Left lobe of liver (tissue), 2 donors: ENCODE results near the gene CHPF. TPM values are rescaled to one million over a fixed set of nuclear protein-coding genes. Genes with fewer than 3 reads are reported as not detected.

Source experiments
- ATAC-seq: fragments of 200-7000 bp; cut with Tn5 transposase; one replicate; pipeline ENCODE4 v1.9.1; 2020; ENCODE audit warnings: mild to moderate bottlenecking, moderate library complexity
- DNase-seq: peaks from one replicate; pipeline ENCODE4 v3.0.0-alpha.2; 2020; ENCODE audit warnings: low spot score
- total RNA-seq: library from RNA; stranded (reverse); gene quantifications from one replicate; pipeline ENCODE4 v1.2.1, GENCODE V29; 2021
- donor health status: DM: no; HTN: no; CAD: no; lungs with moderate emphysema.
- donor health status: DM: no; HTN: yes; CAD: no.

The CHPF gene
- total RNA-seq, 1 donor from 2014 or later, result 55.1 TPM

DNA sequence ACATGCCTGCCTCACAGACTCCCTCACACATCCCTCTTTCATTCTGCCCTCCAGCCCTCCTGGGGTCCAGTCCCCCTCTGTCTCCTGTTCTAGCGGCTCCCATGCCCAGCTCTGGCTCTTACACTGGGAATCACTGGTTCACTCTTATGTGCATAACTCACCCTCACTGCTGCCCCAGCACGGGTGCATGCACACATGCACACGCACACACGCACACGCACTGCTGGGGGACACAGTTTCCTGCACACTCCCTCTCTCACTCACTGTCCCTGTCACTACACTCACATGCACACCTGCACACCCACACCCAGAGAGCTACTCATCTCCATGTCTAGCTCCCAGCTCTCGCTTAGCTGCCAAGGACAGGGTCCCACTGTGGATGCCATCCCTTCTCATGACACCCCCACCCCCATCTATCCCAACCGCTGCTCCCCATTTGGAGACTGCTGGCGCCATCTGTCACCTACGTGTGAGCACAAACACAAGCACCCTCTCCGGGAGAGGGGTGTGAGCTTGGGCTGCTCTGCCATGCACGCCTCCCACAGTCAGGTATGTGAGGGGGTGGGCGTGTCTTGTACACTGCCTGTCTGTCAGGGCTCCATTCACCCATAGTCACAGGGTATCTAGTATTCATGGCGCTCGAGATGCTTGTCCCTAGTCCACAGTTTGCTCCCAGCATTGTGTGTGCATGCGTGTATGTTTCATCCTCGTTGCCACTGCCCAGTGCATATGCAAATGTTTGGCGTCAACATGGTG, 27.6 kb downstream of the CHPF start:
- ATAC-seq, result no peak

DNA sequence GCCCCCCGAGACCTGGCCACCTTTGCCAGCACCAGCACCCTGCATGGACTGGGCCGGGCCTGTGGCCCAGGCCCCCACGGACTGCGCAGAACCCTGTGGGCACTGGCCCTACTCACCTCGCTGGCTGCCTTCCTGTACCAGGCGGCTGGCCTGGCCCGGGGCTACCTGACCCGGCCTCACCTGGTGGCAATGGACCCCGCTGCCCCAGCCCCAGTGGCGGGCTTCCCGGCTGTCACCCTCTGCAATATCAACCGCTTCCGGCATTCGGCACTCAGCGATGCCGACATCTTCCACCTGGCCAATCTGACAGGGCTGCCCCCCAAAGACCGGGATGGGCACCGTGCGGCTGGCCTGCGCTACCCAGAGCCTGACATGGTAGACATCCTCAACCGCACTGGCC, 28.8 kb downstream of the CHPF start:
- ATAC-seq, result no peak
- DNase-seq, result no peak

More for the DNA sequence above, 27.6 kb downstream of the CHPF start:
- DNase-seq, result no peak

DNA sequence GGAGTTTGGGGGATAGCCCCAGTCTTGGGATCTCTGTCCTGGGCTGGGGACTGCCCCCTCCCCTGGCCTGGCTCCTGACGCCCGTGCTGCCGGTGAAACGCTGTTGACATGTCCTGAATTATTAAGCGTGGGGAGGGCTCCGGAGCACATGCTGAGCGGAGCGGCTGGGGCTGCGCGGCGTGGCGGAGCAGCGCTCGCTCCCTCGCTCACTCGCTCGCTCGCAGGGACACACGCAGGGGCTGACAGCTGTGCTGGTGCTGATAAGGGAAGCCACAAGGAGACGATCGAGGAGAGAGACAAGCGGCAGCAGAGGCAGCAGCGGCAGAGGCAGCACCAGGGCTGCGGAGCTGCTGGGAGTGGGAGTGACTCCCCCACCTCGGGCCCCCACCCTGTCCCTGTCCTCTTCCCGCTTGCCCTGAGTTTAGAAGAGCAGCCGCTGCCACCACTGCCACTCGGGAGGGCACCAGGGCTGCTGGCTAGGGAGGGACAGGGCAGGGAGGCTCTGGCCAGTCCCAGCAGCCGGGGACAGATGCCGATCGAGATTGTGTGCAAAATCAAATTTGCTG, 29.3 kb downstream of the CHPF start, which contains the start of gene ASIC4:
Gene ASIC4 (plus strand): TSS at position 287 of the 566 bp plus-strand sequence. CDS start 243 bp downstream, at position 530.
- ATAC-seq, result no peak
- DNase-seq, result no peak

DNA sequence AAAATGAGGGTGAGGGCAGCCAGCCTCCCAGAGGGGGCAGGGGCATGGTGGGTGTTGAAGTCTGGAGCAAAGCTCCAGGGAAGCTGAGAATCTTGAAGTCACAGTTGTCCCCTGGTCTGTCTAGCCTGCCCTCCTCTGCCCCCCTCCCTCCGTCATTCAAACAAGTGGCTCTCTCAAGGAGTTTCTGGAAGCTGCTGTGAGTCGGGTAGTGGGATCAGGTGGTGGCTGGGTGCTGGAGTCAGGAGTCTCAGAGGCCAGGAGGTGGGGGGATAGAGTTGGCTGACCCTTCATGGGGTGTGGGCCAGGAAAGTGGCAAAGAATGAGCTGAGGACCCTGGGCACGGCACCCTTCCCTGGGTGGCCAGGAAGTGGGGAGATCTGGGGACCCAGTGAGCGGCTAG, 29.8 kb downstream of the CHPF start:
- ATAC-seq, result no peak
- no peak for DNase-seq

DNA sequence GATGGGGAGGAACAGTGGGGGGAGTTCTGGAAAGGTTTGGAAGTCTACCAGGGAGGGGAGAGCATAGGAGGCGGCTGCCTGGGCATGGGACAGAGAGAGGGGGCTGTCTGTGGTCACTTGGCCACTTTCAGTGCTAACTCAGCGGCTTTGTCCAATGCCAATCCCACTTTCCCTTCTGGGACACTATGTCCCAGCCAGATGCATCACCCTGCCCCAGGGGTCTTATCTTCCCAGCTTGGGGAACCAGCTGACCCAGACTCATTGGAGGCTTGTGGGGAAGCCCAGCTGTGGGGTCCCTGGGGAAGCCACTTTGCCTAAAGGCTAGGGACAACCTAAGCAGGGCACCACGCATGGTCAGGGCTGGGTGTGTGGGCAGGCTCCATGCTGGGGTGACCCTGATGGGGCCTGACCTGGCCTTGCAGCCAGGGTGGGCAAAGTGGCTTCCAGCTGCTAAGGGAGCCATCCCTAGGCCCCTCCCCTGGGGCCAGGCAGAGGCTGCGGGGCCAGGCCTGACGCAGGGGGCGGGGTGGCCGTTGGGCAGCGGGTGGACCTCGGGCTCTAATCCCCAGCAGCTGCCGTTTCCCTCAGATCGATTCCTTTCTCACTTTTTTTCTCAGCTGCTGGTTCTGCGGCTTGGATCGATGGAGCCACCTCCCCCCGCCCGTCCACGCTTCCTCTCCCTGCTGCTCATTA, 30.9 kb downstream of the CHPF start:
- ATAC-seq, result no peak
- DNase-seq, result no peak

DNA sequence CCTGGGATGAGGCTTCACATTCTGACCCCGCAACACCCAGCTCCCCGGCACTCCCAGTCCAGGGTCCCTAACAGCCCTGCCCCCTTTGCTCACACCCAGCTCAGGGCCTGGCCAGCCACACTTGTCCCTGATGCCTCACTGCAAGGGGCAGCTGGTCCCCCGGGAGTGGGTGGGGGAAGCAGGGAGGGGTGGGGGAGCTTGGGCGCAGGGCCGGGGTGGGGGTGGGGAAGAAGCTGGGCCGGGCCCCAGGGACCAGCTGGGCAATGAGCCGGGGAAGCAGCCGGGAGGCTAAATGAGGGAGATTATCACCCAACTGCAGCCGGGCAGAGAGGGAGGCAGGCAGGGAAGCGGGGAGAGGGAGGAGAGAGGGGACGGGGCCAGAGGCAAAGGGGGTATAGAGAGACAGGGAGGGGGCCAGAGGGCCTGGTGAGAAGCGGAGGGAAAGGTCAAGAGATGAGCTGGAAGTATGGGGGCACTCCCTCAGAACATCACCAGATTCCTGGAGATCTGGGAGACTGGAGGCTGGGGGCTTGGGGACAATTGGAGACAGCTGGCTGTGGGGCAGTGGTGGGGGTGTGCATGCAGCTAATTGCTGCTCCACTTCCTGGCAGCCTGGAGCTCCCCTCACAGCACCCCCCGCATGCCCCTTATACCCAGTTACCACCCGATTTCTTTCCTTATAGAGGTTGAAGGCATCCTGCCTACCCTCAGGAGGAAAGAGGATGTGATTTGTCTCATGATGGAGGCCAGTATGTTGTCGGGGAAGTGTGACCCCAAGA, 31.9 kb downstream of the CHPF start:
- DNase-seq (no peak), ATAC-seq (no peak)

DNA sequence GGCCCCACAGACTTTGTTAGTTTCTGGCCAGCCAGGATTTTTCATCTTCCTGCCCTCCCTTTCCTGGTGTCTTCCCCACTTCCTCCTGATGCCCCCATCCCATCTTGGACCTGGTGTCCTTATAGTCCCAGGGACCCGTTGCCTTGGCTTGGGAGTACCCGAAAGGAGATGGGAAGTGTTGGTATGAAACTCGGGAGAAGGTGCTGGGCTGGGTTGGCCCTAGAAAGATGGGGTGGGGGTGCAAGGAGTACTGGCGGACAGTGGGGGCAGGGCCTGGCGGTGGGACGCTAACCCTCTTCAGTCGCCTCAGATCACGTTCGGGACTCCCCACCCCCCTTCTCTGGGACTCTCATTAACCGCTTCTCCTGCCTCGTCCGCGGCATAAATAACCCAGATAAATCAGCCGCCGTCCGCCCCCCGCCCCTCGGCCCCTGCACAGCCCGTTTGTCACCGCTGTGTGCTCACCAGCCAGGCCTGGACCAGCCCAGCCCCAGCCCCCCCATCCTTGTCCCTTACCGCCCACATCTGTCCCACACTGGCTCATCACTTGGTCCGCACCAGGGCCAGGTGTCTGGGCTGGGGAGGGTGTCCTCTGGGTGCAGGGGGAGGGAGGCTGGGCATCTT, 33.0 kb downstream of the CHPF start:
- no peak for ATAC-seq
- no peak for DNase-seq

DNA sequence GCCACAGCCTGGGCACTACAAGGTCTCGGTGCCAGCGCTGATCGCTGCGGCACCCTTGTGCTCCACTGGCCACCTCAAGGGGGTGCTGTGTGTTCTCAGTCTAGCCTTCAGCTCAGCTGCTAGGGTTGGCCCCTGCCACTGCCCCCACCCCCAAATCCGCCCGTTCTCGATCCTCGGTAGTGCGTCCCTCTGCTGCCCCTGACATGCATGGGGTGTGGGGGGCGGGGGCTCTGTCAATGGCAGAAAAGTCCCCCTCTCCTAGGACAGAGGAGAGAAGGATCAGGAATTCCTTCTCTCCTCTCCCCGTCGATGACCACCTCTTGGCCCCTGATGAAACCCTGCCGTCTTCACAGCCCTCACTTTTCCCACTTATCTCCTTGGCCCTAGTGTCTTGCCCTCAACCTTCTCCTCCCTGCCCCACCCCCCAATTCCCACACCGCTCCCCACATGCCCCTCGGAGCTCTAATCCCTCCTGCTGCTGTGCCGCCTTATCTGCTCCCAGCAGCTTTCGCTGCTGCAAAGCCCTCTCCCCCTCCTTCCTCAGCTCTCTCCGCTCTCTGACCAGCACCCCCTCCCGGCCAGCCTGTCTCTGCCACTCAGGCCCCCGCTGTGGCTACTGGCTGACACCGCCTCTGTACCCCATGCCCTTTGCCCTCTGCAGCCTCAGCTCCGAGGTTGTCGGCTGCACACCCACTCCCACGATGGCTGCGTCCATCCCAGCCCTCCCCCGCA, 33.7 kb downstream of the CHPF start:
- ATAC-seq, result peak; percentile 82
- DNase-seq, result peak; percentile 53

DNA sequence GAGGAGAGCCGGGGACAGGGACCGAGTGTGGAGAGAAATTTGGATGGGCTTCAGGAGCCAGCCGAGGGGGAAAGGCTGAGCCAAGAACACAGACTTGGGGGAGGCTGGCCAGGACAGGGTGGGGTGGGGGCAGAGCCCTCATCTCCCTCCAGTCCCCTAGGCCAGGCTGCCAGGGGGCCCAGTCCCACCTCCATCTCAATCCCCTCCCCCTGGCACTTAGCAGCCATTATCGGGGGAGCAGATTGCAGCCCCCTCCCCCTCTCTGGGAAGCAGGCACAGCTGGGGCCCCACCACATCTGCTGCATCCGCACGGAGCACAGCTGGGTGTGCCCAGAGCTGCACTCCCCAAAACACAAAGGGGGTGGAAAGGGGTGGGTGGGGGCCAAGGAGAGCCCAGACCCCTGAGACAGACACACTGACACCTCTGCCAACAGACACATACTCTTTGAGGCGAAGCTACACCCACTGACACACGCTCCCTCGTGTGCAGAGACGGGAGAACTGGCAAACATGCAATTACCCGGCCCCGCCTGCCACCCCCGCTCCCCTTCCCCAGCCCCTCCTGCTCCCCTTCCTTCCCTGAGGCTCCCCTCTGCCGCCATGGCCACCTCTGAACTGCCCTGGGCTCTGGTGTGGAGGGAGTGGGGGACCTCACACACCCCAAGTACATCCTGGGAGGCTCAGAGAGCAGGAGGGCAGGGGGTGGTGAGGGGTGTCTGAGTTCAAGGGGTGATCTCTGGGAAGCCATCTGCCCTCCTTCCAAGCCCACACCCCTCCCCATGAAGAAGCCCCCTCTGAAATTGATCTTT, 34.4 kb downstream of the CHPF start:
- ATAC-seq (peak; percentile 25), DNase-seq (no peak)

DNA sequence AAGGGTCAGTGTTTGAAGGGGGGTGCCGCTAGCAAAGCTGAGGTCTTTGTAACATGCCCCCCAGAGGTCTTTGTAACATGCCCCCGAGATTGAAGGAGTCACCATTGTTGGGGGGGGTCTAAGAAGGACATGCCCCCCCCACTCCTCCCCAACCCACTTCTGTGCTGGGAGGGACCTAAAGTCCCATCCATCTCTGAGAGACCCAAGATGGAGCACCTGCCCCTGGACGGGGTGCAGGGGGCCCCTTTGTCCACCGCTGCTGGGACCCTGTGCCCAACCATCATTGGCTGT, 35.2 kb downstream of the CHPF start:
- no peak for DNase-seq
- no peak for ATAC-seq

DNA sequence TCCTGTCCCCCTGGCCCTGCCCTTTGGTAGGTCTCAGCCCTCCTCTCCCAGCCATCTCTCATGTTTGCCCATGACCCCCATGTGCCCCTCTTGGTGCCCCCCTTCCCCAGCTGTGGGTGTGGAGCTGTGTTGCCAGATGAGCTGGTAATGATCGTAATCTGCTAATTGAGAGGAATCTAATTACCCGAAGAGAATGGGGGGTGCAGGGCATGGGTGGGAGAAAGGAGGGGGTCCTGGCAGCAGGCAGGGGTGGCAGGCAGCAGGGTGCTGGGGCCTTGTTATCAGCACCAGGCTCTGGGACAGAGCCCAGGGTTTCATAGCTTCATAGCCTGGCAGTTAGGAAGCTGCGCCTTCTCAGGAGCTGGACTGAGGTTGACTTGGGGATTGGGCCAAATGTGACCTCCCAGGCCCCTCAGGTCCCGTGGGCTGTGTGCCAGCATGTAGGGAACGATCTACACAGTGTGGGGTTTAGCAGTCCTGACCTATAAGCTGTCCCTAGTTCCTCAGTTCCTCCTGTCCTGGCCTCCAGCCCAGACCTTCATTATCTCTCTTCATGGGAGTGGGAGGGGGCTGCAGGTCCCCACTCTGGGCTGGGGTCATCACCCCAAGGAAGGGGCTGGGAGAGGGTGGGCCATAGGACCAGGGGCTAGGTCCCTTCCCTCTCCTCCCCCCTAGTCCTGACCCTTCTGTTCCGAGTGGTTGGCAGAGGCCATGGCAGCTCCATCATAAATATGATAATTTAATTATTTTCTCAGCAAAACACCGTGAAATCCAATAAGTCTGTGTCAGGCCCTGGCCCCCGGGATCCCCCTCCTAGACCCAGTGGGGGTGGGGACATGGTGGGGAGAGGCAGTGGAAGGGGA, 35.8 kb downstream of the CHPF start:
- no peak for DNase-seq
- no peak for ATAC-seq

DNA sequence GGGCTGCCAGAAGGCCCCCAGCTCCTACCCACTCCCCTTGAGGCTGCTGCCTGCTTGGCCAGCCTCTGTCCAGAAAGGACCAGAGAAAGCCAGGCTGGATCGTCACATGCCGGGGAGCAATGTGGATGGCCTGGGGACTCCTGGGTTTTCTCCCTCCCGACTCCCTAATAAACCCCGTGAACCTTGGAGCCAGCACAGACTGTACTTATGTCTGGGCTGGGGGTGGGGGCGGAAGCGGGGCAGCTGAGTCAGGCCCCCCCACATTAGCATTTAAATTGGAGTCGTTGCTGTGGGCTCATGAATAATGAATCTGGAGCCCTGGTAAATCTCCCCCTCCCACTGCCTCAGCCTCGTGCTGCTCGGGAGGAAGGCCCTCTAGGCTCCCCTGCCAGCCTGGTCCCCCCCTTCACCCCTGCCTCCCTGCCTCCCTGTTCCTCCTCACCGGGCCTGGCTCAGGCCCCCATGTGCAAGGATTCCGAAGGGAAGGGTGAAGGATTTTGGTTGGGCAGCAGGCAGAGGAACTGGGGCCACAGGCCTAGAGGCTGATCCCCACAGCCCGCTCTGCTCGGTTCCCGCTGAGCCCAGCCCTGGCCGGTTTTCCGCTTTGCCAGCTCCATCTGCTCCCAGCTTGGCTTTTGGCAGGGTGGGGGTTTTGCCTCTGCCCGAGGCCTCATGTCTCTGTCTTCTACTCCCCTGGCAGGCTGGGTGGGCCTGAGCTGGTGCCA, 36.6 kb downstream of the CHPF start:
- DNase-seq (no peak), ATAC-seq (no peak)

DNA sequence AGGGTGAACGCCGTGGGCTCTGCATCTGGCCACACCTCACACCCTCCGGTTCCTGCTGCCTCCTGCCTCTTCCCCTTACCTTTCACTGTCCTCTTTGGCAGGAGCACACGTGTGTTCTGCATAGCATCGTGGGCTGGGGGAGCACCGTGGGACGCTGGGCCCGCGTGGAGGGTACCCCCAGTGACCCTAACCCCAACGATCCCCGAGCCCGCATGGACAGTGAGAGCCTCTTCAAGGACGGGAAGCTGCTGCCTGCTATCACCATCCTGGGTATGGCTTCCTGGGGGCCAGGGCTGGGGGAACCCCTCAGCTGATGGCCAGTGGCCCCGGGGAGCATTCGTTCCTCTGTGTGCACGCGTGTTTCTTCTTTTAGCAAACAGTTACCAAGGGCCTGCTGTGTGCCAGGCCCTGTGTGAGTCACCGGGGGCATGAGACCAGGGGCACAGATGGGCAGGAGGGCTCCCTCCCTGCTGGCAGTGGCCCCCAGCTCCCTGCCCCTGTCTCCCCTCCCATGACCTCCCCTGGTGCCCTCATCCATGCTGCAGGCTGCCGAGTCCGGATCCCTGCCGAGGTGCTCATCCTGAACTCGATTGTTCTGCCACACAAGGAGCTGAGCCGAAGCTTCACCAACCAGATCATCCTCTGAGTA, 37.3 kb downstream of the CHPF start:
- no peak for DNase-seq
- no peak for ATAC-seq

DNA sequence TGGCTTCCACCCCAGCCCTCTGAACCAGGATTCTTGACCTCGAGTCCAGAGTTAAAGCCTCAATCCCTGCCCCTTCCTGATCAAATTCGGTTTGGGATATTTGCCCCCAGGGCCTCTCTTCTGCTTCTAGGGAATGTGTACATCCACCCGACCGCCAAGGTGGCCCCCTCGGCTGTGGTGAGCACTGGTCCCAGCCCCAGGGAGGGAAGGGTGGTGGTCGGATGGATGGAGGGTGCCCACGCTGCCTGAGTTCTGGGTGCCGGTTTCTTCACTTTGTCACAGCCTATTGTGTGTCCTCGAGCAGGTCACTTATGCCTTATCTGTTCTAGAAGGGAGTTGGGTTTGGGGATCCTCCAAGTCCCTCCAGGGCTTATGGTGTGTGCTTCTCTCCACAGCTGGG, 38.0 kb downstream of the CHPF start:
- DNase-seq, result no peak

DNA sequence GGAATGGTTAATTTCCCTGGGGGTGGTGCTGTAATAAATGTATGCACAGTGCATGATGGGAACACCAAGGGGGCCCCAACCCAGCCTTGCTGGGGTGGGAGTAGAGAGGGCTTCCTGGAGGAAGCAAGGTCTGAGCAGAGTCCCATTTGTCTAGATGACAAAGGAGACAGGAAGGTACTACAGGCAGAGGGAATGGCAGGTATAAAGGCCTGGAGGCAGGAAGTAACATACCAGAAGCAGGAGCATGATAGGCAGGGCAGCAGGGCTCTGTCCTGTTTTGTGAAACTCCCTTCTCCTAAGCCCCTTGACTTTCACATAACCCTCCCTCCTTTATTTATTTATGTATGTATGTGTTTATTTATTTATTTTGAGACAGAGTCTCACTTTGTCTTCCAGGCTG, 41.0 kb downstream of the CHPF start:
- DNase-seq (no peak), ATAC-seq (no peak)

More for the DNA sequence above, 38.0 kb downstream of the CHPF start:
- ATAC-seq, result no peak

DNA sequence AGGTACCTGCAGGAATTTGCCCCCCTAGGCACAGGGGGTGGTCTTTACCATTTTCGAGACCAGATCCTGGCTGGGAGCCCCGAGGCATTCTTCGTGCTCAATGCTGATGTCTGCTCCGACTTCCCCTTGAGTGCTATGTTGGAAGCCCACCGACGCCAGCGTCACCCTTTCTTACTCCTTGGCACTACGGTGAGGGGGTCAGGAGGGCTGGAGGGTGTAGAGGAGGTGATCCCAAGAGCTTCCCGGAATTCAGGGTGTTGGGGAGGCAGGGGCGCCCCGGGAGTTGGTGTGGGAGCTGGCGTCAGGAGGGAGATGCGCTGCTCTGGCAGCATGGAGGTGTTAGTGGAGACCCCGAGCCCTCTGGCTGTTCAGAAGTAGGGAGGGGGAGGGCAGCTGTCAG, 41.8 kb downstream of the CHPF start:
- ATAC-seq (no peak), DNase-seq (no peak)

DNA sequence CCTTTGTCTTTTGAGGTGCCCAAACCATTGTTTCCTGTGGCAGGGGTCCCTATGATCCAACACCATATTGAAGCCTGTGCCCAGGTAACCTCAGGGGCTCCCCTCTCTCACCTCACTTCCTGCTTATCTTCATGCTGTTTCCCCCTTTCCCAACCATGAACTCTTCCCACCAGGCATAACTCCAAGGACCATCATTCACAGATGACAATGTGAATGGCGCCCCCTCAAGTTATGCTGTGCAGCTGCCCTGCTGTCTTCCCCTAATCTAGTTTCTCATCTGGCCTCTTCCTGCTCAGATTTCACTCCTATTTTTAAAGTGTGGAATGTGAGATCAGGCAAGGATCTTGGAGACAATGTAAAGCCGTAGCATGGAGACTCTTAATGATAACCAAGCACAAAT, 43.5 kb downstream of the CHPF start:
- DNase-seq (no peak), ATAC-seq (no peak)
